ENCODE data around the gene KIFC3.

GRCh38 chr16:57807252-57807967, 5.1 kb upstream of the KIFC3 start:
- TF ChIP-seq CTCF (IDR thresholded peaks at IDR 0.05; ENCODE audit: control extremely low read depth in 1 of 3, insufficient read depth in 1 of 3, low read depth in 1 of 3, low read length in 3 of 3) = no peak
- TF ChIP-seq SP4 (IDR thresholded peaks at IDR 0.05; ENCODE audit: low read length) = no peak
- TF ChIP-seq RNF2 (IDR thresholded peaks at IDR 0.05; ENCODE audit: borderline replicate concordance, low read depth, low read length, missing control alignments, poor library complexity, severe bottlenecking) = no peak
- no peak for TF ChIP-seq EP300 (IDR thresholded peaks at IDR 0.05; ENCODE audit: borderline replicate concordance in 1 of 2, low read depth in 2 of 2, low read length in 2 of 2)
- TF ChIP-seq TCF12 (IDR thresholded peaks at IDR 0.05; ENCODE audit: low read depth, low read length) = no peak
- no peak for TF ChIP-seq POLR2AphosphoS5 (IDR thresholded peaks at IDR 0.05; ENCODE audit: low read depth, low read length)
- TF ChIP-seq RBBP5 (IDR thresholded peaks at IDR 0.05; ENCODE audit: borderline replicate concordance, low read depth, low read length) = no peak
- TF ChIP-seq YY1 (IDR thresholded peaks at IDR 0.05; ENCODE audit: low read depth, low read length) = no peak
- TF ChIP-seq EZH2 (IDR thresholded peaks at IDR 0.05; ENCODE audit: low read depth, low read length, severe bottlenecking) = no peak
- TF ChIP-seq SRF (IDR thresholded peaks at IDR 0.05; ENCODE audit: low read depth, low read length) = no peak
- TF ChIP-seq RFX5 (IDR thresholded peaks at IDR 0.05; ENCODE audit: borderline replicate concordance, low read depth, low read length) = no peak
